HepG2 (cell line): ENCODE results near the gene EFNA4. TPM values are rescaled to one million over a fixed set of nuclear protein-coding genes. Genes with fewer than 3 reads are reported as not detected.
A peak's percentile ranks its signal among the peaks of the same experiment; 100 is the strongest.

Experiments
- AKAP8 ChIP-seq: sonication (generic); formaldehyde crosslinking; IDR thresholded peaks from 2 replicates; pipeline ENCODE4 v1.5.1; 2020; ENCODE audit warnings: mild to moderate bottlenecking, missing genetic modification reagents
- ATM ChIP-seq: fragments of 450-650 bp; IDR thresholded peaks from 2 replicates; pipeline ENCODE4 v1.7.1; 2017; ENCODE audit warnings: mild to moderate bottlenecking, borderline replicate concordance
- DNMT1 ChIP-seq: sonication (generic); formaldehyde crosslinking; IDR thresholded peaks from 2 replicates; pipeline ENCODE4 v1.5.1; 2020; ENCODE audit warnings: mild to moderate bottlenecking, missing genetic modification reagents
- EED ChIP-seq: sonication (generic); formaldehyde crosslinking; IDR thresholded peaks from 2 replicates; pipeline ENCODE4 v1.5.0; 2020; ENCODE audit warnings: mild to moderate bottlenecking, missing genetic modification reagents
- ELF1 ChIP-seq: sonication (generic); formaldehyde crosslinking; IDR thresholded peaks from 2 replicates; pipeline ENCODE4 v1.4.0; 2020; ENCODE audit warnings: missing genetic modification reagents
- GABPB1 ChIP-seq: IDR thresholded peaks from 2 replicates; pipeline ENCODE4 v1.6.1; 2016; ENCODE audit warnings: mild to moderate bottlenecking, missing genetic modification reagents, moderate library complexity, missing compliant biosample characterization
- GATAD1 ChIP-seq: IDR thresholded peaks from 2 replicates; pipeline ENCODE4 v1.6.1; 2016; ENCODE audit warnings: missing genetic modification reagents, missing compliant biosample characterization
- LRRFIP1 ChIP-seq: sonication (generic); formaldehyde crosslinking; conservative IDR thresholded peaks from 2 replicates; pipeline ENCODE4 v1.4.0; 2020; ENCODE audit warnings: missing genetic modification reagents
- MAX ChIP-seq: IDR thresholded peaks from 2 replicates; pipeline ENCODE4 v1.6.1; 2012; ENCODE audit warnings: inconsistent platforms
- MTF2 ChIP-seq: sonication (generic); formaldehyde crosslinking; IDR thresholded peaks from 2 replicates; pipeline ENCODE4 v1.5.0; 2020; ENCODE audit warnings: missing genetic modification reagents, borderline replicate concordance
- NFIC ChIP-seq: IDR thresholded peaks from 2 replicates; pipeline ENCODE4 v1.6.1; 2012; ENCODE audit warnings: mild to moderate bottlenecking, low read length, inconsistent platforms
- NFKB2 ChIP-seq: sonication (generic); formaldehyde crosslinking; IDR thresholded peaks from 2 replicates; pipeline ENCODE4 v1.4.0; 2020; ENCODE audit warnings: missing genetic modification reagents, borderline replicate concordance
- NFYB ChIP-seq: sonication (generic); formaldehyde crosslinking; IDR thresholded peaks from 2 replicates; pipeline ENCODE4 v1.4.0; 2020; ENCODE audit warnings: missing genetic modification reagents
- SMYD3 ChIP-seq: sonication (generic); formaldehyde crosslinking; IDR thresholded peaks from 2 replicates; pipeline ENCODE4 v1.8.1; 2023; ENCODE audit warnings: mild to moderate bottlenecking, missing genetic modification reagents
- ZBTB33 ChIP-seq: sonication (generic); formaldehyde crosslinking; IDR thresholded peaks from 2 replicates; pipeline ENCODE4 v1.4.0; 2020; ENCODE audit warnings: missing genetic modification reagents
- ZIK1 ChIP-seq: sonication (generic); formaldehyde crosslinking; IDR thresholded peaks from 2 replicates; pipeline ENCODE4 v1.5.0; 2020; ENCODE audit warnings: mild to moderate bottlenecking, low read depth, missing genetic modification reagents, borderline replicate concordance
- ZNF205 ChIP-seq: IDR thresholded peaks from 2 replicates; pipeline ENCODE4 v1.6.1; 2018; ENCODE audit warnings: missing biosample characterization, missing genetic modification reagents
- ZNF224 ChIP-seq: sonication (generic); formaldehyde crosslinking; IDR thresholded peaks from 2 replicates; pipeline ENCODE4 v1.5.0; 2020; ENCODE audit warnings: mild to moderate bottlenecking, missing genetic modification reagents
- ZNF232 ChIP-seq: sonication (generic); formaldehyde crosslinking; IDR thresholded peaks from 2 replicates; pipeline ENCODE4 v1.4.0; 2020; ENCODE audit warnings: missing genetic modification reagents, borderline replicate concordance
- ZNF333 ChIP-seq: sonication (generic); formaldehyde crosslinking; IDR thresholded peaks from 2 replicates; pipeline ENCODE4 v1.4.0; 2020; ENCODE audit warnings: mild to moderate bottlenecking, missing genetic modification reagents, borderline replicate concordance
- ZNF414 ChIP-seq: sonication (generic); formaldehyde crosslinking; IDR thresholded peaks from 2 replicates; pipeline ENCODE4 v1.5.0; 2020; ENCODE audit warnings: missing genetic modification reagents
- ZNF512B ChIP-seq: sonication (generic); formaldehyde crosslinking; IDR thresholded peaks from 2 replicates; pipeline ENCODE4 v1.5.1; 2020; ENCODE audit warnings: missing genetic modification reagents, mild to moderate bottlenecking, borderline replicate concordance
- ZNF709 ChIP-seq: sonication (generic); formaldehyde crosslinking; IDR thresholded peaks from 2 replicates; pipeline ENCODE4 v1.5.0; 2020; ENCODE audit warnings: mild to moderate bottlenecking, missing genetic modification reagents
- polyA plus RNA-seq, 8 experiments: library from polyadenylated mRNA; depleted of rRNA in 3 of 8; stranded (reverse) in 7 of 8; unstranded in 1 of 8; fragments of >200 nt; fragmentation: Illumina TruSeq in 4 of 8; extraction: Trizol in 4 of 8; gene quantifications; 2 replicates each; pipeline versions ENCODE4 v1.2.1 to v1.2.3, GENCODE V29; 2011 to 2016; ENCODE audit warnings: low read depth in 4 of 8, missing spikeins in 1 of 8, mixed read lengths in 1 of 8; ENCODE audit not compliant: insufficient read depth in 1 of 8
- total RNA-seq, 5 experiments: library from RNA; depleted of rRNA; stranded (reverse); fragments of >200 nt; fragmentation: Illumina TruSeq; extraction: Trizol; gene quantifications; 2 replicates each; pipeline ENCODE4 v1.2.3, GENCODE V29; 2016; ENCODE audit warnings: low read depth in 1 of 5

The EFNA4 gene
- total and polyA plus RNA-seq, 2 of the 13 experiments (the other 11 are each of a cell fraction or from before 2014, with no cell fraction given), result 12.0 to 17.2 TPM

DNA sequence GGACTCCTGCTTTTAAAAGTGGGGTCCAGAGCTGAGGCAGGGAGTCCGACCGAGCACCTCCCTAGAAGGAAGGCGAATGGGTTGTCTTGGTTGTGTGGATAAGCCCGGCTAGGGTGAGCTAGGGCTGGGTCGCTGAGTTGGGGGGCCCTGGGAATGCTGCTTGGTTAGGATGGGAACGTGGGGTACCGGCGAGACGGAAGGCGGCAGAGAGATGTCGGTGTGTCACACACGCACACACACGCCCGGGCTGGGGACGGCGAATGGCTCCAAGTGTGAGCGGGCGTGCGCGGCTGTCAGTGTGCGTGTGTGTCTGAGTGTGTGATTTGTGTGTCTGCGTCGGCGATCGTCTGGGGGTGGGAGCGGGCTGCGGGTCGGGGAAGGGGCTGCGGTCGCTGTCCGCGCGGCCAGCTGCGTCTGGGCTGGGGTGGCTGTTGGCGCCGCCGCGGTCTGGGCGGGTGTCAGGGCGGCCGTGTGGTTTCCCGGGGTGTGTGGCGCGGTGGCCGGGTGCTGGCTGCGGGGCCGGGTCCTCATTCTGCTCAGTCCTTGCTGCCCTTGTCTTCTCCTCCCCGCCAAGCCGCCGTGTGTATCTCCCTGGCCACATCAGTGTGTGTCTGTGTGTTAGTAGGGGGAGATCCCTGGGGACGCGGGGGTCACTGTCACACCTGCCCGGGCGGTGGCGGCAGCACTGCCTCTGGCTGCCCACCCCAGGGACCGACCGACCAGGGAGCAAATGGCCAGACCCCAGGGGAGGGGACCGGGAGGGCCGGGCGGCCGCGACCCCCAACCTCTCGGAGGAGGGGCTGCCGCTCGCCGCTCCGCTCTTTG is 16.2 kb downstream of the EFNA4 start (continued):
- TF ChIP-seq ZBTB33 (CRISPR knock-in tag) (no peak), GABPB1 (CRISPR knock-in tag) (peak; percentile 35; the same call in 1 of the 2 replicates), NFYB (no peak), NFKB2 (0 out of 2 replicates have a peak, but pooled peaks have one; percentile 18), MTF2 (CRISPR knock-in tag) (peak; percentile 95), ZNF709 (CRISPR knock-in tag) (no peak), ZNF512B (CRISPR knock-in tag) (no peak), ATM (no peak), ZNF414 (no peak), ZIK1 (CRISPR knock-in tag) (no peak), AKAP8 (no peak), ZNF224 (no peak), GATAD1 (no peak), NFIC (no peak), ZNF232 (no peak), ELF1 (no peak), EED (CRISPR knock-in tag) (peak; percentile 59; the same call in 1 of the 2 replicates), MAX (0 out of 2 replicates have a peak, but pooled peaks have one; percentile 21), DNMT1 (no peak), SMYD3 (CRISPR knock-in tag) (no peak), LRRFIP1 (CRISPR knock-in tag) (no peak), ZNF205 (CRISPR knock-in tag) (no peak), ZNF333 (CRISPR knock-in tag) (no peak)
